Panc1 (cell line): ENCODE results near the gene TM2D3. TPM values are rescaled to one million over a fixed set of nuclear protein-coding genes. Genes with fewer than 3 reads are reported as not detected.

Experiments used
- ATAC-seq: fragments of 200-7000 bp; cut with Tn5 transposase; 2 replicates; pipeline ENCODE4 v1.9.1; 2020; ENCODE audit warnings: mild to moderate bottlenecking, moderate library complexity
- BruUV-seq: library from RNA; stranded (reverse); fragments of 400-500 nt; replicated peaks from 2 replicates; lab custom pipeline; 2021; lab: Mats Ljungman, UMichigan
- CTCF ChIA-PET: fragments of 300-600 bp; sonication (Branson Sonifier 250); formaldehyde crosslinking; loops from one replicate; lab custom pipeline; 2022; ENCODE audit warnings: antibody characterized with exemption; lab: Charles Lee
- POLR2A ChIA-PET: fragments of 300-600 bp; sonication (Branson Sonifier 250); formaldehyde crosslinking; loops from one replicate; lab custom pipeline; 2022; ENCODE audit warnings: antibody characterized with exemption; lab: Charles Lee
- DNase-seq: peaks from one replicate; pipeline ENCODE4 v3.0.0-alpha.2; 2010; ENCODE audit warnings: low read depth, low spot score
- H3K27ac ChIP-seq: 2 replicates; pipeline ENCODE4 v1.5.1; 2011; ENCODE audit warnings: mild to moderate bottlenecking, low read length, inconsistent platforms
- H3K27me3 ChIP-seq: fragments of 200-500 bp; sonication (Bioruptor generic); 2 replicates; pipeline ENCODE4 v1.6.0; 2014; ENCODE audit warnings: low read length, inconsistent platforms; ENCODE audit not compliant: control insufficient read depth, insufficient read depth
- H3K36me3 ChIP-seq: fragments of 200-500 bp; sonication (Bioruptor generic); 2 replicates; pipeline ENCODE4 v1.5.1; 2014; ENCODE audit warnings: inconsistent platforms, mild to moderate bottlenecking, low read length, moderate library complexity; ENCODE audit not compliant: control insufficient read depth, insufficient read depth
- H3K4me1 ChIP-seq: 2 replicates; pipeline ENCODE4 v1.5.1; 2011; ENCODE audit warnings: inconsistent platforms, mild to moderate bottlenecking, low read length, moderate library complexity; ENCODE audit not compliant: control insufficient read depth, insufficient read depth
- H3K4me3 ChIP-seq, 2 experiments: 2 replicates each; pipeline ENCODE4 v1.5.1; 2011 to 2012; ENCODE audit warnings: low read depth in 2 of 2, low read length in 2 of 2, mild to moderate bottlenecking in 2 of 2, inconsistent platforms in 1 of 2, moderate library complexity in 1 of 2
- H3K9me3 ChIP-seq: fragments of 200-500 bp; sonication (Bioruptor generic); 2 replicates; pipeline ENCODE4 v1.5.1; 2014; ENCODE audit warnings: low read depth, mild to moderate bottlenecking, inconsistent platforms, low read length, moderate library complexity; ENCODE audit not compliant: control insufficient read depth, insufficient read depth
- POLR2AphosphoS5 ChIP-seq: IDR thresholded peaks from 2 replicates; pipeline ENCODE4 v1.6.1; 2012; ENCODE audit warnings: mild to moderate bottlenecking, low read depth, low read length, moderate library complexity
- SIN3A ChIP-seq: IDR thresholded peaks from 2 replicates; pipeline ENCODE4 v1.6.1; 2012; ENCODE audit warnings: low read depth, mild to moderate bottlenecking, low read length, moderate library complexity, borderline replicate concordance; ENCODE audit not compliant: insufficient read depth
- TCF7L2 ChIP-seq: IDR thresholded peaks from 2 replicates; pipeline ENCODE4 v1.6.1; 2011; ENCODE audit warnings: mild to moderate bottlenecking, low read depth, low read length, inconsistent platforms
- in situ Hi-C: cut with HindIII; loops from 2 replicates; pipeline ENCODE4 v1.10.0; 2016; ENCODE audit warnings: low sequenced_read_pairs, low pct_unique_long_range_greater_than_20kb
- intact Hi-C: fragments of 100-400 bp; cut with micrococcal nuclease; formaldehyde crosslinking; loops from one replicate; pipeline ENCODE4 v1.10.0; 2022; ENCODE audit not compliant: unreplicated experiment
- total RNA-seq: library from RNA; stranded (reverse); gene quantifications from one replicate; pipeline ENCODE4 v1.2.1, GENCODE V29; 2021; ENCODE audit not compliant: unreplicated experiment
- TF ChIP-seq, protein P1 (sequence below), 2 experiments: IDR thresholded peaks; 2 replicates each; pipeline ENCODE4 v1.6.1; 2011 to 2012; ENCODE audit warnings: low read depth in 2 of 2, control low read depth in 1 of 2, low read length in 1 of 2, mild to moderate bottlenecking in 1 of 2, moderate library complexity in 1 of 2; ENCODE audit not compliant: insufficient read depth in 1 of 2
- TF ChIP-seq, protein P2 (sequence below): fragments of 450-650 bp; IDR thresholded peaks from 2 replicates; pipeline ENCODE4 v1.5.1; 2017; ENCODE audit warnings: mild to moderate bottlenecking

Gene TM2D3
- total RNA-seq, 1 experiment from 2014 or later, result 53.4 TPM

DNA sequence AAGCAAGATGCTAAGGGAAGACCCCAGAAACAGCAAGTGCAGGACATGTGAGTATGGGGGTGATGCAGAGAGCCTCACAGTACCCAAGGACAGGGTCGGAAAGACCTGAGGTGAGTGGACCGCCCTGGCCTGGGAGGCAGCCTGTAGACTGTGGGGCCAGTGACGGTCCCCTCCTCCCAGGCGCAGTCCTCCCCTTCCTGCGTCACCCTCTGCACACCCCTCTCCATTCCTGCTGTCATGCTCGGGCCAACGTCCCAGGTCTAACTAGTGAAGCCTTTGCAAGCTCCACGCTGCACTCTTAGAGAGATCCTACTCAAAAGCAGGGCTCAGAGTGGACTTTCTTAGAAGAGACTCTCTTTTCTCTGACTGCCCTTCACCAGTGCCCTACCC lies 41.6 kb downstream of the TM2D3 start:
- no peaks in the 10 kb centered on the region for H3K36me3 ChIP-seq
- POLR2A ChIA-PET, result interaction anchor here (0.6 kb wide), 1 partner anchor 1173 kb away, joined by 3 read pairs; no protein-coding TSS in a partner anchor
- H3K27me3 ChIP-seq, result no peaks in the 10 kb centered on the region
- ATAC-seq, result no peak
- no peak overlapping the region for H3K27ac ChIP-seq
- no TSS peak for BruUV-seq
- H3K4me1 ChIP-seq, result no peaks in the 10 kb centered on the region
- TF ChIP-seq SIN3A, result no peak
- TF ChIP-seq POLR2AphosphoS5, result no peak
- TF ChIP-seq, protein P1, sequence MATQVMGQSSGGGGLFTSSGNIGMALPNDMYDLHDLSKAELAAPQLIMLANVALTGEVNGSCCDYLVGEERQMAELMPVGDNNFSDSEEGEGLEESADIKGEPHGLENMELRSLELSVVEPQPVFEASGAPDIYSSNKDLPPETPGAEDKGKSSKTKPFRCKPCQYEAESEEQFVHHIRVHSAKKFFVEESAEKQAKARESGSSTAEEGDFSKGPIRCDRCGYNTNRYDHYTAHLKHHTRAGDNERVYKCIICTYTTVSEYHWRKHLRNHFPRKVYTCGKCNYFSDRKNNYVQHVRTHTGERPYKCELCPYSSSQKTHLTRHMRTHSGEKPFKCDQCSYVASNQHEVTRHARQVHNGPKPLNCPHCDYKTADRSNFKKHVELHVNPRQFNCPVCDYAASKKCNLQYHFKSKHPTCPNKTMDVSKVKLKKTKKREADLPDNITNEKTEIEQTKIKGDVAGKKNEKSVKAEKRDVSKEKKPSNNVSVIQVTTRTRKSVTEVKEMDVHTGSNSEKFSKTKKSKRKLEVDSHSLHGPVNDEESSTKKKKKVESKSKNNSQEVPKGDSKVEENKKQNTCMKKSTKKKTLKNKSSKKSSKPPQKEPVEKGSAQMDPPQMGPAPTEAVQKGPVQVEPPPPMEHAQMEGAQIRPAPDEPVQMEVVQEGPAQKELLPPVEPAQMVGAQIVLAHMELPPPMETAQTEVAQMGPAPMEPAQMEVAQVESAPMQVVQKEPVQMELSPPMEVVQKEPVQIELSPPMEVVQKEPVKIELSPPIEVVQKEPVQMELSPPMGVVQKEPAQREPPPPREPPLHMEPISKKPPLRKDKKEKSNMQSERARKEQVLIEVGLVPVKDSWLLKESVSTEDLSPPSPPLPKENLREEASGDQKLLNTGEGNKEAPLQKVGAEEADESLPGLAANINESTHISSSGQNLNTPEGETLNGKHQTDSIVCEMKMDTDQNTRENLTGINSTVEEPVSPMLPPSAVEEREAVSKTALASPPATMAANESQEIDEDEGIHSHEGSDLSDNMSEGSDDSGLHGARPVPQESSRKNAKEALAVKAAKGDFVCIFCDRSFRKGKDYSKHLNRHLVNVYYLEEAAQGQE (IDR thresholded peaks at IDR 0.05; ENCODE audit: insufficient read depth in 1 of 2, low read depth in 2 of 2, low read length in 1 of 2), result no peak
- TF ChIP-seq, protein P2, sequence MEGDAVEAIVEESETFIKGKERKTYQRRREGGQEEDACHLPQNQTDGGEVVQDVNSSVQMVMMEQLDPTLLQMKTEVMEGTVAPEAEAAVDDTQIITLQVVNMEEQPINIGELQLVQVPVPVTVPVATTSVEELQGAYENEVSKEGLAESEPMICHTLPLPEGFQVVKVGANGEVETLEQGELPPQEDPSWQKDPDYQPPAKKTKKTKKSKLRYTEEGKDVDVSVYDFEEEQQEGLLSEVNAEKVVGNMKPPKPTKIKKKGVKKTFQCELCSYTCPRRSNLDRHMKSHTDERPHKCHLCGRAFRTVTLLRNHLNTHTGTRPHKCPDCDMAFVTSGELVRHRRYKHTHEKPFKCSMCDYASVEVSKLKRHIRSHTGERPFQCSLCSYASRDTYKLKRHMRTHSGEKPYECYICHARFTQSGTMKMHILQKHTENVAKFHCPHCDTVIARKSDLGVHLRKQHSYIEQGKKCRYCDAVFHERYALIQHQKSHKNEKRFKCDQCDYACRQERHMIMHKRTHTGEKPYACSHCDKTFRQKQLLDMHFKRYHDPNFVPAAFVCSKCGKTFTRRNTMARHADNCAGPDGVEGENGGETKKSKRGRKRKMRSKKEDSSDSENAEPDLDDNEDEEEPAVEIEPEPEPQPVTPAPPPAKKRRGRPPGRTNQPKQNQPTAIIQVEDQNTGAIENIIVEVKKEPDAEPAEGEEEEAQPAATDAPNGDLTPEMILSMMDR, result no peak
- TF ChIP-seq TCF7L2, result no peak
- intact Hi-C loops, result no loop called here
- no peak for DNase-seq
- H3K4me3 ChIP-seq, result no peak overlapping the region
- no peaks in the 10 kb centered on the region for H3K9me3 ChIP-seq
- CTCF ChIA-PET, result no interaction called here
- in situ Hi-C loops, result no loop called here

DNA sequence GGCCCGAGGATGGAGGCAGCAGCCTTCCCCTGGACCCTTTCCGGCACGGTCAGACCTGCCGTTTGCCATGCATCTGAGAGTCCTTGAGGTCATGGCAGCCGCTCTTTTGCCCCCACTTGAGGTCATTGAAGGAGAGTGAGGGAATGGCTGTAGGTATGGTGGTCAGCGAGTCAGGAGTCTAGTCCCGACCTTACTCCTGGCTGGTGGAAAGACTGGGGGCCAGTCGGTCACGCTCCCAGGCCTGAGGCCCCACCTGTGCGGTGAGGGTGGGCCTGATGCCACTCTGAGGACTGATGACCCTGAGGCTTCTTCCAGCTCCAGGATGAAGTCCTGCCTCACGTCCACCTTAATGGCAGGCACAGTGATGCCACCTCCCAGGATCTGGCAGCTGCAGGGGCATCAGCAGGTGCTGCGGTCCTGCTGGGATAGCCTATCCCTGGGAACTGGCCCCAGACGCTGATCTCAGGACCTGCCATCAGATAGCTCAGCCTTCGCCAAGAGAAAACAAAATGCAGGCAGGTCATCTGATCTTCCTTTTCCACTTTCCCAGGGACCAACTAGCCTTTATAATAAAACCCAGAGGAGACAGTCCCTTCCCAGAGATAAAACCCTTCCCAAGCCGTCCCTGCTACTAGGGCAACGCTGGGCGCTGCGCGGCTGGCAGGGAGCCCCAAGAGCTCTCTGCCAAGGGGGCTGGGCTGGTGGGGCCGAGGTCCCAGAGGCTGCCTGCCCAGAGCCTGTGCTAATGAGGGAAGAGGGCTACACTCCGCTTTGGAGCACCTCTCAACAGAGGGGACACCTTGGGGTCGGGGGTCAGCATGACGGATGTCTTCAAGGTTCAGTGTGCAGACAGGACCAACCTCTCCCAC lies 42.2 kb downstream of the TM2D3 start:
- Histone ChIP-seq H3K4me1 (no peaks in the 10 kb centered on the region), H3K4me3 (no peak overlapping the region), H3K9me3 (no peaks in the 10 kb centered on the region), H3K27me3 (no peaks in the 10 kb centered on the region), H3K27ac (no peak overlapping the region), H3K36me3 (no peaks in the 10 kb centered on the region)
- intact Hi-C loops (no loop called here), in situ Hi-C loops (no loop called here)
- BruUV-seq, result no TSS peak
- no peak for ATAC-seq
- TF ChIP-seq TCF7L2 (no peak), POLR2AphosphoS5 (no peak), SIN3A (no peak)
- TF ChIP-seq, protein P2, result no peak
- TF ChIP-seq, protein P1 (IDR thresholded peaks at IDR 0.05; ENCODE audit: insufficient read depth in 1 of 2, low read depth in 2 of 2, low read length in 1 of 2), result no peak
- DNase-seq, result no peak
- ChIA-PET CTCF (no interaction called here), POLR2A (no interaction called here)
